Measurements from ENCODE around the gene YJEFN3. TPM values are rescaled to one million over a fixed set of nuclear protein-coding genes. Genes with fewer than 3 reads are reported as not detected.
A peak's percentile ranks its signal among the peaks of the same experiment; 100 is the strongest.

Gene YJEFN3
- total RNA-seq, 1 experiment from 2014 or later = 0.08 TPM

DNA sequence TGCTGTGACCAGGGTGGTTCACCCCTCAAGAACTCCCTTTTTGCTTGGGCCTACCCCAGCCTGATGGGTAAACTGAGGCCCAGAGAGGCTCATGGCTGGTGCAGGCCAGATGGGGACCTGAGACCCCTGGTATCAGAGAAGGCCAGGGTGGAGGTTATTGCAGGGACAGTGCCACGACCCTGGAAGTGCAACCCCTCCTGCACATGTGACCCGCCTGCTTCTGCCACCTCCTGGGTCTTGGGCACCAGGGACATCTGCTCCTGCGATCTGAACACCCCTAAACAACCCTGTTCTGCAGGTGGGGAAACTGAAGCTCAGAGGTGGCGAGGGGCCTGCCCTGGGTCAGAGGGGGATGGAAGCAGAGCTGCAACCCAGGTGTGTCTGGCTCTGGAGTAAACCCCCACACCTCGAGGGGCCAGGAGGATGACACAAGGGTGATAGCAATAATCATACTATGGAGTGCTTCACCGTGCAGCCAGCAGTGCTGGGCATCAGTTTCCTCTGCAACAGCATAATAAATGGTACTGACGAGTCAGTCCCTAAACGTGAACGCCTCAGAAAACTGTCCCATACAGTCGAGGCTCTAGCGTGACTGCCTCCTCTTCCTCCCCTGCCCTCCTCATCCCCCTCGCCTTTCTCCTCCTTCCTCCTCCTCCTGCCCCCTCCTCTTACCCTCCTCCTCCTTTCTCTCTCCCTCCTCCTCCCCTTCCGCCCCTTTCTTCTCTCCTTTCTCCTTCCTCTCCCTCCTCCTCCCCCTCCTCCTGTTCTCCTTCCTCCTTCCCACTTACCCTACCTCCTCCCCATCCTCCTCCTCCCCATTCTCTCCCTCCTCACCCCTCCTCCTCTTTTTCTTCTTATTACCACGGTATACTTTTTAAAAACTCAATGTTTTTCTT lies 4.3 kb downstream of the YJEFN3 start:
- DNase-seq (ENCODE audit: low read depth, low spot score) = no peak
- in situ Hi-C loops (cut with HindIII; ENCODE audit: low pct_unique_long_range_greater_than_20kb, low sequenced_read_pairs) = no loop called here

DNA sequence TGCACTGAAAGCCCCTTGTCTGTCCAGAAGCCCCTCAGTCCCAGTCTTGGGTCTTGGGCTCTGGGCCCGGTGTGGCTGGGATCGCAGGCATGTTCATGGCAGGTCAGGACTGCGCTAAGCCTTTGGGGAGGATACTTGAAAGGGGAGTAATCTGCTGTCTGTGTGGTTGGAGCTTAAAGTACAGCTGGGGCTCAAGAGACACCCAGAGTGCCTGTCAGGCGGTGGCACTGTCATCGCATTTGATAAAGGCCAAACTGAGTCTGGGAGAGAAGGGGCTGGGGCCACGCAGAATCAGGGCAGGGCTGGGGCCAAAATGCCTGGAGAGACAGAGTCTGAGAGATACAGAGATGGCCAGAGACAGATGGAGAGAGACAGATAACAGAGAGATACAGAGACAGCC lies 5.1 kb downstream of the YJEFN3 start:
- DNase-seq (ENCODE audit: low read depth, low spot score) = no peak
- in situ Hi-C loops (cut with HindIII; ENCODE audit: low pct_unique_long_range_greater_than_20kb, low sequenced_read_pairs) = no loop called here

DNA sequence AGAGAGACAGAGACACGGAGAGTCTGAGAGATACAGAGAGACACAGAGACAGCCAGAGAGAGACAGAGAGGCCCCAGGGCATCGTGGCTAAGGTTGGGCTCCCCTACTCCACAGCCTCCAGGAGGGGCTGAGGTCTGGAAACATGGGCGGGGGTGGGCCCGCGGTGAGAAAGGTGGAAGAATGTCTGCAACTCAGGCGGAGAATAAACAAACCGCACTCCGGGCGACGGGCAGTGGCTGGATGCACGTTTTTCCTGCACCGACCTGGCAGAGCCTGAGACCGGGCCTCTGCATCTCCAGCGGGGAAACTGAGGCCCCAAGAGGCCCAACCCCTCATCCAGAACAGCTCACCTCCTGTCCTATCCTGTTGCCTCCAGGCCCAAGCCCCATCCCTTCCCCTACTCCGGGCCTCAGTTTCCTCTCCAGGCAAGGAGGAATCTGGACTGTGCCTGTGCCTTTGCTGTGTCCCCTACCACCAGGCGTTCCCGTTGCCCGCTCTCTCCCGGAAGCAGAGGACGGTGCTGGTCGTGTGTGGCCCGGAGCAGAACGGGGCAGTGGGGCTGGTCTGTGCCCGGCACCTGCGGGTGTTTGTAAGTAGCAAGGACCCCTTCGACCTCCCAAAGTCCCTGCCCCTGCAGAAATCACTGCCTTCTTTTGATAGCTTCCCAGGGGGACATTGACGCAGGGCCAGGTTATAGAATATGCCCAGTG lies 6.0 kb downstream of the YJEFN3 start:
- in situ Hi-C loops (cut with HindIII; ENCODE audit: low pct_unique_long_range_greater_than_20kb, low sequenced_read_pairs) = no loop called here
- DNase-seq (ENCODE audit: low read depth, low spot score) = no peak

DNA sequence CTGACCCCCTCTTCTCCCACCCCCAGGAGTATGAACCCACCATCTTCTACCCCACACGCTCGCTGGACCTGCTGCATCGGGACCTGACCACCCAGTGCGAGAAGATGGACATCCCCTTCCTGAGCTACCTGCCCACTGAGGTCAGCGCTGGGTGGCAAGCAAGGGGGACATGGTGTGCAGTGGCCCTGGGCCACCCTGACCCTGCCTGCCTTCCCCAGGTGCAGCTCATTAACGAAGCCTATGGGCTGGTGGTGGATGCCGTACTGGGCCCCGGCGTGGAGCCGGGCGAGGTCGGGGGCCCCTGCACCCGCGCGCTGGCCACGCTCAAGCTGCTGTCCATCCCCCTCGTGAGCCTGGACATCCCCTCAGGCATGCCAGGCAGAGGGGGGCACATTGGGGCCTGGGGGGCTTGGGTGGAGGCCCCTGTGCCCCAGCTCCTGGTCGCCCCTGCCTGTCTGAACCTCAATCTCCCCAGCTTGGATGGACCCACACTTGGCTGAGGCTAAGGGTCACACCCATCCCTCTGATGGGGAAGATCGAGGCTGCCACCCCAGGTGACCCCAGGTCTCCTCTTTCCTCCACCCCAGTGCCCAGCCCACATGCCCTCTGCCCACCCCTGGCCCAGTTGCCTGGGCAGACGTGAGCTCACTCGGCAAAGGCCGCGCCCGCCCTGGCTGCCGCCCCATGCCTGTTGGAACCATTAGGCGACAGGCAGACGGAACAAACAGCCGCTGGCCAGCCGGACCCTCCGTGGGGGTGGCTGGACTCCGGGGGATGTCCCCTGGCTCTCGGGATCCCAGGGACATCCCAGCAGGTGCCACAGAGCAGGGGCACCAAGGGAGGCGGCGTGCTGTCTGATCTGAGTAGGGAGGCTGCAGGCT lies 6.8 kb downstream of the YJEFN3 start:
- in situ Hi-C loops (cut with HindIII; ENCODE audit: low pct_unique_long_range_greater_than_20kb, low sequenced_read_pairs) = no loop called here
- DNase-seq (ENCODE audit: low read depth, low spot score) = no peak

DNA sequence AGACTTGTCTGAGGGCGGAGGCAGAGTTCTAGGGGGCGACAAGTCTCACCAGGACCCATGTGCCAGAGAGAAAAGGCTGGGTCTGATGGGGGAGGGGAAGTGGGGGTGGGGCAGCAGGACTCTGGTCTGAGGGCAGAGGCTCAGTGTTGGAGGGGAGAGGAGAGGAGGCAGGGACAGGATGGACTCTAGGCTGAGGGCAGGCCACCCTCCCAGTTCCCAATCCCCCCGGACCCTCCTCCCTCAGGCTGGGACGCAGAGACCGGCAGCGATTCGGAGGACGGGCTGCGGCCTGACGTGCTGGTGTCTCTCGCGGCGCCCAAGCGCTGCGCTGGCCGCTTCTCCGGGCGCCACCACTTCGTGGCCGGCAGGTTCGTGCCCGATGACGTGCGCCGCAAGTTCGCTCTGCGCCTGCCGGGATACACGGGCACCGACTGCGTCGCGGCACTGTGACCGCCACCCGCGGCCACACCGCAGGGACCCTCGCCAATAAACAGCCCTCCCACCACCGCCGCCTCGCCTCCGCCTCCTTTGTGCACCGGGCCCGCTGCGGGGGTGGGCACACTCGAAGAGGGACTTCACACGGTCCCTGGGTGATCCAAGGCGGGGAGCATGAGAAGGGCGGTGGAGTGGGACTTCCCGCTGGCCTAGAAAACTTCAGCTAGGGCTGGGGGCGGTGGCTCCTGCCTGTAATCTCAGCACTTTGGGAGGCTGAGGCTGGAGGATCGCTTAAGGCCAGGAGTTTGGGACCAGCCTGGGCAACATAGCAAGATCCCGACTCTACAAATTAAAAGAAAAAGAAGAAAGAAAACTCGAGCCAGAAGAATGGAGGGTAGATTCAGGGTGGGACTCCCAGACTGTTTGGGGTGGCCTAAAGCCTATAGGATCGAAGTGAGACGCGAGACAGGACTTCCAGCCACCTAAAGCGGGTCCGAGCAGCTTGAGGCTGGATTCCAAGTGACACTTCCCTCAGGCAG lies 8.7 kb downstream of the YJEFN3 start:
- in situ Hi-C loops (cut with HindIII; ENCODE audit: low pct_unique_long_range_greater_than_20kb, low sequenced_read_pairs) = no loop called here
- no peak for DNase-seq (ENCODE audit: low read depth, low spot score)

DNA sequence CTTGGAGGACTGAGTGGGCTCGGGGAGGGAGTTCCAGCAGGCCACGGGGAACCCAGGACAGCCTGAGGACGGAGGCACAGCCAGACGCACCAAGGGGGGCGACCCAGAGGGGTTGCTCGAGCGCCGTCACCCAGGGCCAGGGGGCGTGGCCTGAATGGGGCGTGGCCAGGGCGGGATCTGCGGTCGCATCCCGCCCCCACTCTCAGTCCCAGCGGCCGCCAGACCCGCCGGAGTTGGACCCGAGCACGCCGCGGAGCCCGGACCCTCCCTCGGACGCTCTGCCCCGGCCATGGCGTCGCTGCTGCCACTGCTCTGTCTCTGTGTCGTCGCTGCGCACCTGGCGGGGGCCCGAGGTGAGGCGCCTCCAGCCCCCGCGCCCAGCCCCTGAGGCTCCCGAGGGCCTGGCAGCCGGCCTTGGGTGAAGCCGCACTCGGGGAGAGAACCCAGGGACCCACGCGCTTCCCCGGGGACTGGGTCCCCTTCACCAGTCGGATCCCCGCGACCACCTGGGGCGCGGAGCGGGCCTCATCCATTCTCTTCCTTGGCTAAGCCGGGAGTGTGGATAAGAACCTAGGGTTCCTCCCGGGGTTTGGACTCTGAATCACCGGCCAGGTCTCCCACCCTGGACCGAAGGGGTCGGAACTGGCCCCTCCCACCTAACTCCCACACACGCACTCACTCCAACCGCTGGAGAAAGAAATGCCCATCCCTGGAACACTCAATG lies 9.5 kb downstream of the YJEFN3 start, which contains the start of gene CILP2:
CILP2 (plus strand) TSS at position 205 of the 724 bp plus-strand sequence; CDS start at position 290, 85 bp downstream.
- in situ Hi-C loops (cut with HindIII; ENCODE audit: low pct_unique_long_range_greater_than_20kb, low sequenced_read_pairs) = no loop called here
- no peak for DNase-seq (ENCODE audit: low read depth, low spot score)

DNA sequence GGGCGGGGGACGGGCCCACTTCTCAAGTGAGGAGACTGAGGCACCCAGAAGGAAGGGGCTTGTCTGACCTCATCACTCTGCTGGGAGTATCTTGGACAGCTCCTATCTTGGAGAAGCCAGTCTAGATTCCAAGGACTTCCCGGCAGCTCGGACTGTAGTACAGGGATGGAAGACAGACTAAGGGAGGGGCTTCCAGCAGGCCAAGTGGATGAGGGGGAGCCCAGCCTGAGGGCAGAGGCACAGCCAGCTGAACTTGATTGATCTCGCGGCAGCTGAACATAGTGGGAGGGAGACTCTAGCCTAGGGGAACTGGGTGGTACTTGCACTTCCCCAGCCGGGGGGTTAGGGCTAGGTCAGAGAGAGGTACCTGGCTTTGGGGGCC lies 10.1 kb downstream of the YJEFN3 start:
- no peak for DNase-seq (ENCODE audit: low read depth, low spot score)
- in situ Hi-C loops (cut with HindIII; ENCODE audit: low pct_unique_long_range_greater_than_20kb, low sequenced_read_pairs) = no loop called here

DNA sequence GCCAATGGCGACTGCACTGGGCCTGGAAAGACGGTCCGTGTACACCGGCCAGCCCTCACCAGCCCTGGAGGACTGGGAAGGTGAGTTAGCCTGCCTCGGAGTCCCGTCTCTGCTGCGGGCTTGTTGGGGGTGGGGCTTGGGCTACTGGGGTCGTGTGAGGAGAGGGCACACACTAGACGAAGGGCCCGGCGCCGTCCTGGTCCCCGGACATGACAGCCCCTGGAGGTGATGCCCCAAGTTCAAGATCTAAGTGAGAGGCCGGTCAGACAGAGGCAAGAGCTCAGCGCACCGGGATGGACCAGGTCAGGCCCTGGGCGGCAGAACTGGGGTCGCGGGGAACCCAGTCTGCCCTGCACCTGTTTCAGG lies 11.0 kb downstream of the YJEFN3 start:
- DNase-seq (ENCODE audit: low read depth, low spot score) = no peak
- in situ Hi-C loops (cut with HindIII; ENCODE audit: low pct_unique_long_range_greater_than_20kb, low sequenced_read_pairs) = no loop called here

DNA sequence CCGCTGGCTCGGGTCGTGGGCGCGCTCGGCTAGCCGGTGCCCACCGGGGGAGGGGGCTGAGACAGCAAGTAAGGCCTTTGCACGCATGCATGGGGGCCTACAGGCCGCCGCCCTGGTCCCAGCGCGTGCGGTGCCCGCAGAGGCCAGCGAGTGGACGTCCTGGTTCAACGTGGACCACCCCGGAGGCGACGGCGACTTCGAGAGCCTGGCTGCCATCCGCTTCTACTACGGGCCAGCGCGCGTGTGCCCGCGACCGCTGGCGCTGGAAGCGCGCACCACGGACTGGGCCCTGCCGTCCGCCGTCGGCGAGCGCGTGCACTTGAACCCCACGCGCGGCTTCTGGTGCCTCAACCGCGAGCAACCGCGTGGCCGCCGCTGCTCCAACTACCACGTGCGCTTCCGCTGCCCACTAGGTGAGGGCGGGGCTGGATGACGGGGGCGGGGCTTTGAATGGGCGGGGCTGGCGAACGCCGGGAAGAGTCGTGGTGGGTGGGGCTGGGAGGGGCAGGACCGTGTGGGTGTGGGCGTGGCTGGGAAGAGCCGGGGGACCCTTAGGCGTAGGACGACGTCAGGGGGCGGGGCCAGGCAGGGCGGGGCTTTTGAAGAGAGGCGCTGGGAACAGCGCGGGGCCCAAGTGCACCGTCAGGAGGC lies 11.5 kb downstream of the YJEFN3 start:
- in situ Hi-C loops (cut with HindIII; ENCODE audit: low pct_unique_long_range_greater_than_20kb, low sequenced_read_pairs) = no loop called here
- no peak for DNase-seq (ENCODE audit: low read depth, low spot score)

DNA sequence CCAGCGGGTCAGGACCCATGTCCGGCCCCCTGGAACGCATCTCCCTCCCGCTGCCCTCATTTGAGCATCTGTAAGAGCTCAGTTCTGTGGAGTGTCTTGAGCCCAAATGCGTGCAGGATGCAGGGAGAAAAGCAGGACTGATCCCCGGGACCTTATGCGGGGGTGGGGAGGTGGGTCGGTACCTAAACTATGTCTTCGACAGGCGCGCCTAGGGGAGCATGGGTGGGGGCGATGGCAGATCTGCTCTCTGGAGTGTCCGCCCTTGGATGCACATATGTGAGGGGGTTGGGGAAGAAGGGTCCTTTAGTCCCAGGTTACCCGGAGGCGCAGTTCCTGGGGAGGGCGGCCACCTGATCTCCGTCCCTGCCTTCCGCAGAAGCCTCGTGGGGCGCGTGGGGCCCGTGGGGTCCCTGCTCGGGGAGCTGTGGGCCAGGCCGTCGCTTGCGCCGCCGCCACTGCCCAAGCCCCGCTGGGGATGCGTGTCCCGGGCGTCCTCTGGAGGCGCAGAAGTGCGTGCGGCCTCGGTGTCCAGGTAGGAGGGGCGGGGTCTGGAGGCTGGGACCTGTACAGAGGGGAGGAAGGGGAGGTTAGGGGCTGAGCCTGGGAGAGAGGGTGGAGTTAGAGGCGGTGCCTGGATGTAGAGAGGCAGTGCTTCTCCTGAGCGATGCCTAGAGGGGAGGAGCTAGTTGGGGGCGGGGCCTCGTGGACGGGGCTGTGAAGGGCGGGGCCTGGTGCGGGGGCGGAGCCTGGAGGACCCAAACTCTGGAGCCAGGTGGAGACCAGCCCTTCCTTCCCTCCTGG lies 12.2 kb downstream of the YJEFN3 start:
- in situ Hi-C loops (cut with HindIII; ENCODE audit: low pct_unique_long_range_greater_than_20kb, low sequenced_read_pairs) = no loop called here
- peak; percentile 50 for DNase-seq (ENCODE audit: low read depth, low spot score)

DNA sequence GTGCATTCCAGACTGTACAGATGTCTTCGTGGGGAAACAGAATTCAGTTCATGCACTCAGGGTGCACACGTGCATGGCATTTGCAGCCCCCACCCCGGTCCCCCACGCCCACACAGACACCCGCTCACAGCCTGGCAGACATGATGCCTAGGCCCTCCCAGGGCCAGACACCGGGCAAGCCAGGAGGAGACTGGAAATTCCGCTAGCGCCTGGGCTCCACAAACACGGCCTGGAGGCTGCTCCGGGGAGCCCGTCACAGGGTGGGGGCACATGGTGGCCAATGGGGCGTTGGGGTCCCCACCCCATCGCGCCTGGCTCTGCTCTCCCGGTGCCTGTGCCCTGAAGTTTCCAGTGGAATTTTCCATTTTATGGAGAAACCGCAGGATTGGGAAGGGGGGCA lies 12.9 kb downstream of the YJEFN3 start:
- DNase-seq (ENCODE audit: low read depth, low spot score) = no peak
- in situ Hi-C loops (cut with HindIII; ENCODE audit: low pct_unique_long_range_greater_than_20kb, low sequenced_read_pairs) = no loop called here

DNA sequence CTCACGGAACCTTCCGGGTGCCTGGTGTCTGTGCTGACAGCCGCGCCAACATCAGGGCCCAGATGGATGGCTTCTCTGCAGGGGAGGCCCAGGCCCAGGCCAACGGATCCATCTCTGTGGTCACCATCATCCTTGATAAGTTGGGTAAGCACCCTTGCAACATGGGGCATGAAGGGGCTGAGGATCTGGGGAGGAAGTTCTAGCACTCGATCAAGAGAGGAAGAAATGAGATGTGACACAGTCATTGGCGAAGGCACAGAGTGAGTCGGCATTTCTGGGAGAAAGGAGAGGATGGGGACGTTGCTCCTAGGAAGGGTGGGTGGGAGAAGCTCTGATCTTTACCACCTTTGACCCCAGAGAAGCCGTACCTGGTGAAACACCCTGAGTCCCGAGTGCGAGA lies 13.8 kb downstream of the YJEFN3 start:
- DNase-seq (ENCODE audit: low read depth, low spot score) = no peak
- in situ Hi-C loops (cut with HindIII; ENCODE audit: low pct_unique_long_range_greater_than_20kb, low sequenced_read_pairs) = no loop called here

DNA sequence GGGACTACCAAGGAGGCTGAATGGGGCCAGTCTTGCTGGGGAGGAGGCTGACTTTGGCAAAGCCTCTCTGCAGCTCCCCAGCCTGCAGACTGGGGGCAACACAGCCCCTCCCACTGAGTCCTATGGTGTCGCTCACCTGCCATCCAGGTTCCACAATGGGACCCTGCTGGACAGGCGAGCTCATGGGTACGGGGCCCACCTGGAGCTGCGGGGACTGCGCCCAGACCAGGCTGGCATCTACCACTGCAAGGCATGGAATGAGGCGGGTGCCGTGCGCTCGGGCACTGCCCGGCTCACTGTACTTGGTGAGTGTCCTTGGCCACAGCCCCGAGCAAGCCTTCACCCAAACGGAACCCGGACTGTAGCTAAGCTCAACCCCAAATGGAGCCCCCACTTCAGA lies 14.4 kb downstream of the YJEFN3 start:
- DNase-seq (ENCODE audit: low read depth, low spot score) = no peak
- in situ Hi-C loops (cut with HindIII; ENCODE audit: low pct_unique_long_range_greater_than_20kb, low sequenced_read_pairs) = no loop called here

DNA sequence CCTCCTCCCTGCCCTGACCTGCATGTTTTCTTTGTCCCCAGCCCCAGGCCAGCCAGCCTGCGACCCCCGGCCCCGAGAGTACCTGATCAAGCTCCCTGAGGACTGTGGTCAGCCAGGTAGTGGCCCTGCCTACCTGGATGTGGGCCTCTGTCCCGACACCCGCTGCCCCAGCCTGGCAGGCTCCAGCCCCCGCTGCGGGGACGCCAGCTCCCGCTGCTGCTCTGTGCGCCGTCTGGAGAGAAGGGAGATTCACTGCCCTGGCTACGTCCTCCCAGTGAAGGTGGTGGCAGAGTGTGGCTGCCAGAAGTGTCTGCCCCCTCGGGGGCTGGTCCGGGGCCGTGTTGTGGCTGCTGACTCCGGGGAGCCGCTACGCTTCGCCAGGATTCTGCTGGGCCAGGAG lies 14.9 kb downstream of the YJEFN3 start:
- in situ Hi-C loops (cut with HindIII; ENCODE audit: low pct_unique_long_range_greater_than_20kb, low sequenced_read_pairs) = no loop called here
- no peak for DNase-seq (ENCODE audit: low read depth, low spot score)

DNA sequence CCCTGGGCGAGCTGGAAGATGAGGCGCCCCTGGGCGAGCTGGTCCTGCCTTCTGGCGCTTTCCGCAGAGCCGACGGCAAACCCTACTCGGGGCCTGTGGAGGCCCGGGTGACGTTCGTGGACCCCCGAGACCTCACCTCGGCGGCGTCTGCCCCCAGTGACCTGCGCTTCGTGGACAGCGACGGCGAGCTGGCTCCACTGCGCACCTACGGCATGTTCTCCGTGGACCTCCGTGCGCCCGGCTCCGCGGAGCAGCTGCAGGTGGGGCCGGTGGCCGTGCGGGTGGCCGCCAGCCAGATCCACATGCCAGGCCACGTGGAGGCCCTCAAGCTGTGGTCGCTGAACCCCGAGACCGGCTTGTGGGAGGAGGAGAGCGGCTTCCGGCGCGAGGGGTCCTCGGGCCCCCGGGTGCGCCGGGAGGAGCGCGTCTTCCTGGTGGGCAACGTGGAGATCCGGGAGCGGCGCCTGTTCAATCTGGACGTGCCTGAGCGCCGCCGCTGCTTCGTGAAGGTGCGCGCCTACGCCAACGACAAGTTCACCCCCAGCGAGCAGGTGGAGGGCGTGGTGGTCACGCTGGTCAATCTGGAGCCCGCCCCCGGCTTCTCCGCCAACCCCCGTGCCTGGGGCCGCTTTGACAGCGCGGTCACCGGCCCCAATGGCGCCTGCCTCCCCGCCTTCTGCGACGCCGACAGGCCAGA lies 15.7 kb downstream of the YJEFN3 start:
- in situ Hi-C loops (cut with HindIII; ENCODE audit: low pct_unique_long_range_greater_than_20kb, low sequenced_read_pairs) = no loop called here
- DNase-seq (ENCODE audit: low read depth, low spot score) = no peak

Measured in SK-MEL-5 (cell line).